NOMO-1 treated with dmso at 0.1 percent for 144 hours (cell line): ENCODE measurements around the gene PKD1L1.
"Not testable (repeated sequence)": the region's sequence is repeated elsewhere in the genome, so short reads cannot be mapped to it uniquely, and the experiment has no call there.

Experiments
- DNase-seq: peaks from one replicate; lab custom pipeline; 2025; ENCODE audit not compliant: unreplicated experiment; lab: John Stamatoyannopoulos, UW

Gene PKD1L1

DNA sequence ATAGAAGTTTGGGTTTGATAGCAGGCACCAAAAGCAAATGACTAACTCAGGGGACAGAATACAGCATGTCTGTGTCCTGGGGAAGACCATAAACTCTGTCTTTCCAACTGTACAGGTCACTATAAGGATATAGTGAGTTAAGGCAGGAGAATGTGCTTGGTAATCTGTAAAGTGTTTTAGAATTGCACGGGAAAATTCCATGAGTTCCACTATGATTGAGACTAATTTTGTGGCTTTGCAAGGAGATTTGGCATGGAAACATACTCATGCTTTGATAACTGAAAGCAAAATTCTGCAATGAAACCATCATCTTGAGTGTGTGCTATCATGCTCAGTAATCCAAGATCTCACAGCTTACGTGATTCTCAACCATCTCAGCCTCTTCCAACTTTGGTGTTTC lies 152.6 kb downstream of the PKD1L1 start:
- no peak for DNase-seq

DNA sequence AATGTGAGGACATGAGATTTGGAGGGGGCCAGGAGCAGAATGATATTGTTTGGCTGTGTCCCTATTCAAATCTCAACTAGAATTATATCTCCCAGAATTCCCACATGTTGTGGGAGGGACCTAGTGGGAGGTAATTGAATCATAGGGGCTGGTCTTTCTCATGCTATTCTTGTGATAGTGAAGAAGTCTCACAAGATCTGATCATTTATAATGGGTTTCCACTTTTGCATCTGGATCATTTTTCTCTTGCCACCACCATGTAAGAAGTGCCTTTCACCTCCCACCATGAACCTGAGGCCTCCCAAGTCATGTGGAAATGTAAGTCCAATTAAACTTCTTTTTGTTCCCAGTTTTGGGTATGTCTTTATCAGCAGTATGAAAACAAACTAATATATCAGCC lies 153.1 kb downstream of the PKD1L1 start:
- DNase-seq = not testable (repeated sequence)

DNA sequence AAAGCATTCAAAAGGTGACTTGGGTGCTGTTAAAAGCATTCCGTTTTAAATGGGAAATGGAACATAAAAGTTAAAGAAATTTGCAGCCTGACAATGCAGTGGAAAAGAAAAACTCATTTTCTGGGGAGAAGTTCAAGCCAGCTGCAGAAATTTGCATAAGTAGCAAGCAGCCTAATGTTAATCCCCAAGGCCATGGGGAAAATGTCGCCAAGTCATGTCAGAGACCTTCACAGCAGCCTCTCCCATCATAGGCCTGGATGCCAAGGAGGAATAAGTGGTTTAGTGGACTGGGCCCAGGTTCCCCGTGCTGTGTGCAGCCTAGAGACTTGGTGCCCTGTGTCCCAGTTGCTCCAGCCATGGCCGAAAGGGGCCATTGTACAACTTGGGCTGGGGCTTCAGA lies 154.2 kb downstream of the PKD1L1 start:
- no peak for DNase-seq

DNA sequence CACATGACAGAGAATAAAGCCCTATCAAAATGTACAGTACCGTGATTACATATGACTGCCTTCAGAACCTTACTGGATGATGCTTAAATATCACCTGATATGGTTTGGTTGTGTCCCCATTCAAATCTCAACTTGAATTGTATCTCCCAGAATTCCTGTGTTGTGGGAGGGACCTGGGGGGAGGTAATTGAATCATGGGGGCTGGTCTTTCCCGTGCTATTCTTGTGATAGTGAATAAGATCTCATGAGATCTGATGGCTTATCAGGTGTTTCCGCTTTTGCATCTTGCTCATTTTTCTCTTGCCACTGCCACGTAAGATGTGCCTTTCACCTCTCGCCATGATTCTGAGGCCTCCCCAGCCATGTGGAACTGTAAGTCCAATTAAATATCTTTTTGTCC lies 155.1 kb downstream of the PKD1L1 start:
- DNase-seq = not testable (repeated sequence)

DNA sequence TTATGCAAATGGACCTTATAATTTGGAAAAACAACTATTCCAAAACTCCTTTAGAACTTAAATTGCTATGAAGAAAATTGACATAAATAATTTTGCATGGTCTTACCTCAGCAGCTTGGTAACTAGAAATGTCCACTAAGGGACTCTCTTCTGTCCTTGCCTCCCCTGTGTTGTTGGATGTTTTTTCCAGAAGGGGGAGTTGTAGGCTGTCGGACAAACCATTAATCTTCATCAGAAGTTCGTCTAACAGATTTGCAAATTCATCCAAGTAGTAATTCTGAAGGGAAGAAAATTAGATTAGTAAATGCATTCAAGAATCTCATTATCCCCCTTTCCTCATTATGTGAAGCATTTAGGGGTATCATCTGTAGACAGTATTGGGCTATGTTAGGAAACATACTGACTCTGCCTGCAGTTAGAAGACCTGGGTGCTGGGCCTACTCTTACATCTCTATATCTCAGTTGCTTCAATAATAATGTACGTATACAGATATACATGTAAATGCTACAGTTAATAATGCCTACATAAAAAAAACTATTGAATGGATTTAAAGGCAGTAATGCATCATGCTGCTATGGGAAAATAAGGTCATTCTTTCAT lies 155.6 kb downstream of the PKD1L1 start:
- no peak for DNase-seq

DNA sequence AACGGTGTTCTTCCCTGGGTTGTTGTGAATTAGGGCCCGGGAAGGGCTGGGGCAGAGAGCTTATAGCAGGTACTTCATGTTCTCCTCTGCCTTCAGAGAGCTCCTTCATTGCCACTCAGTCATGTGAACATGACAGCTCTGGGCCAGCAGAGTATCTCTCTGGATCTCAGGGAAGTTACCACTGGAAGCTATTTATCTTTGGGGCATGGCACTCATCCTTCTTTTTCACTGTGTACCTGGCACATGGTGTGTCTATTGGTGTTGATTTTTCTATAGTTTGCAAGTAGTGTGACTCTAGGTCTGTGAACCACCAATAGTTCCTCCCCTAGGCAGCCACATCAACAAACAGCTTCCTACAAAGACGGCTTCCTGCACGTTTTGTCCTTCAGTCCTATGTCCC lies 156.6 kb downstream of the PKD1L1 start:
- no peak for DNase-seq

DNA sequence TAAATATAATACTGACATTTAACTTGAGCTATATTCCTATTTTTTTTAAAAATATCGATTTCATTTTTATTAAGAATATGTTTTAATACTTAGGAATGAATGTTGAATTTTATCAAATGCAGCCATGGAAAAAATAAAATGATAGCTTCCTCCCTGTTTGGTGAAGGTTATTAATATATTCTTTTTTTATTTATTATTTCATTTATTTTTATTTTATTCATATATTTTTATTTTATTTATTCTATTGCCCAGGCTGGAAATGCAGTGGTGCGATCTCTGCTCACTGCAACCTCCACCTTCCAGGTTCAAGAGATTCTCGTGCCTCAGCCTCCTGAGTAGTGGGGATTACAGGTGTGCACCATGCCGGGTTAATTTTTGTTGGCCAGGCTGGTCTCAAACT lies 160.2 kb downstream of the PKD1L1 start:
- no peak for DNase-seq

DNA sequence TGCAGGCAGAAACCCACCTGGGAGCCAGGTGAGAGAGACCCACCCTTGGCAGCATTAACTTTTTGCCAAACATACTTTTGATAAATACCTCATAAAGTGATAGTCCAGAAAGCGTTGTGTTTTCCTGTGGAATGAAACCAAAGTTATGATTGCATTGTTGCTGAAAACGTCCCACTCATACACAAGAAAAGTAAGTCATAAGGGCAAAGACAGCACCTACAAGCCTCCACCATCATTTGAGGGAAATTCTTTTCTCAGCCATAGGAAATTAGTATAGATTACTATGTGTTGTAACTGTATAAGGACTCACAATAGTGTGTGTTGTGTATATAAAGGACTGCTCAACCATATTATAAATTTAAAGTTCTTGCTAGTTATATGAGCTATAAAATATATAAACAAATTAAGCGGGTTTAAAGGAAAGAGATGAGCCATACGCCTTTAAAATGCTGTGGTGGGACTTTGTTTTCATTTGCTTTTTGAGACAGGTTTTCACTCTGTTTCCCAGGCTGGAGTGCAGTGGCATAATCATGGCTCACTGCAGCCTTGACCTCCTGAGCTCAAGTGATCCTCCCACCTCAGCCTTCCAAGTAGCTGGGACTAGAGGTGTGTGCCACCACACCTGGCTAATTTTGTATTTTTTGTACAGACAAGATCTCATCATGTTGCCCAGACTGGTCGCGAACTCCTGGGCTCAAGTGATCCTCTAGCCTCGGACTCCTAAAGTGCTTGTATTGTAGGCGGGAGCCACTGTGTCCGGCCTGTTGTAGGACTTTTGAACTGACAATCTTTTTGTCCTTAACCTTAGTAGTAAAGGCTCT lies 160.8 kb downstream of the PKD1L1 start:
- DNase-seq = no peak

DNA sequence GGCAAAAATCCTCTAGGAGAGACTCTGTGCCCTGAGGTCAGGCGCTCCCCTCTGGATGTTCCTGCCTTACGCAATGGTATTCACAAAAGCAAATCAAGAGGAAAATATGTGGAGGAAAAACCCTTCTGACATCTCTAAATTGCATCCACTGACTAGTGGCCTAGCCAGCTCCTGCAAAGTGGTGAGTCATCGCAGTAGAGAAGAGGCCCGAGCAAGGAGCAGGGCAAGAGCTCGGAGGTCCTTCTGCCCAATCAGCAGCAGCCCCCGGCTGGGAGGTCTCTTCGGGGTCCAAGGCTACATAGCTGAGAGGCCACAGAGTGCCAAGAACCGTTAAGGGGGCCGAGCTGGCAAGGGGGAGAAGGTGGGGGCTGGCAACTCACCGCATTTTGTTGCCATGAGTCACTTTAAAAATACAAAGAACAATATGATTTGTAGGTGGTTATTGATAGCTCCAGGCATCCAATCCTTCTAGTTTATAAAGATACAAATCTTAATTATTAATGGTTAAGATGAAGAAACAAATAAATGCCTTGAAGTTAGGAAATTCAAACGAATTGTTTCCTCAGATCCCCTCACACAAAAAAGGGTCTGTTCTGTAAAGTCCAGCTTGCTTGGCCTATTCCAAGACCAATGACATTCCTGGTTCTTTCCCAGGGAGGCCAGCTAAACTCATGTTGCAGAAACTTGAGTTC lies 161.6 kb downstream of the PKD1L1 start:
- DNase-seq = no peak

DNA sequence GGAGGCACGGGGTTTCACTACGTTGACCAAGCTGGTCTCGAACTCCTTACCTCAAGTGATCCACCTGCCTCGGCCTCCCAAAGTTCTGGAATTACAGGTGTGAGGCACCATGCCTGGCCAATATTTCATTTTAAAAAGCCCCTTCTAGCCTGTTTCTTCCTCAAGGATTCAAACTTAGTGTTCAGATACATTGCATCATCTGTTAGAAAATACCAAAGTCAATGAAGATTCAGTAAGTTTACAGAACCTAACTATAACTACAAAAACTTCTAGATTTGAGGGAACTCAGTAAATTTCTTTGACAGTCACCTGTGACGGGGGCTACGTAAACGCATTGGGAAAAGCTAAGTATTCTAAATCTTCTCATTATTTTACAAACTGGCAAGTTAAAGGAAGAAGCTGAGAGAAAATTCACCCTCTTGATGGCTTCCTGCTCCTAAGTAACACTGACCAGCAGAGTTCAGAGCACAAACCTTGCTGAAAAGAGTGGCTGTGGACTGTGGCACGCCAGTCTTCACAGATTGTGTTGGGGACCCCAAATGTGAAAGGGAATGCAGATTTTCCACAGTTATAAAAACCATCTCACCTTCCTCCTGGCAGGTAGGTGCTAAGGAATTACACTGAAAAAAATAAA lies 162.2 kb downstream of the PKD1L1 start:
- no peak for DNase-seq

DNA sequence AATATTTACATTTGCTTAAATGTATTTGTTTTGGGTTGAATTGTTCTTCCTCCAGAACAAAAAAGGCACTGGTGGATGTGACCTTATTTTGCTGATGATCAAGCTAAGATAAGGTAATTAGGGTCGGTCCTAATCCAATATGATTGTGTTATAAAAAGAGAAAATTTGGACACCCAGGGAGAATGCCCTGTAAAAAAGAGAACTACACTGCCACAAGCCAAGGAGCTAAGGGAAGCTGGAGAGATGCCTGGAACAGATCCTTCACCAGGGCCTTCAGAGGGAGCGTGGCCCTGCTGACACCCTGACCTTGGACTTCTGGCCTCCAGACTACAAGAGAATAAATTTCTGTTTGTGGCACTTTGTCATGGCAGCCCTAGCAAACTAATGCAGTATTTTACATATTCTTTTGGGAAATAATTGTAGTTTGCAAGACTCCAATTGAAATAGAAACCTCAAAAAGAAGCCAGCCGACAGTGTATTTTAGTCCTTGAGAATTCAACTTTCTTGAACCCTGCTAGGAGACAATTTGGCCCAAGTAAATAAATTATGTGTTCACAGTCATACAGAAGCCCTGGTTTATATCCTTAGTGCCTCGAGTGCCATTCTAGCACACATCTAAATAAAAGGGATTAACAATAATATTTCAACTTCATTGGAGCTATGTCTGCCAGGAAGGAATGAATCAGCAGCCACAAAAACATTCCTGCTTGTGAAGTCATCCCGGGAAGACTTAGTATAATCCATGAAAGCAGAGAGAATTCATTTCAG lies 164.6 kb downstream of the PKD1L1 start:
- no peak for DNase-seq

DNA sequence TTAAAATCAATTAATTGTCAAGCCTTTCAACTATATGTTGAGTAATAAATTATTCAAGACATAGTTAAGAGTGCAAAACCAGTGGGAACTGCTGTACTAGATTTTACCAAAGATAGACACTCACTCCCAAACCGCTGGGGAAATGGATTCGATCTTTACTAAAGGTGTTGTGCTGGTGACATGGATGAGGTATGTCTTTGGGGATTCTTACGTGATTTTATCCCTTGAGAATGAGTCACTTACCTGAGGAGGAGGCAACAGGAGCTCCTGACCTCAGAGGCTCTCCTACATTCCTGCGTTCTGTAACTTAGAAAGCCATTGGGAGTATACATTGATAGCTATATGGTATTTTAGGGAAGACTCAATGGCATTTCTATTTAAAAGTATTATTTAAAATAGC lies 165.5 kb downstream of the PKD1L1 start:
- no peak for DNase-seq

DNA sequence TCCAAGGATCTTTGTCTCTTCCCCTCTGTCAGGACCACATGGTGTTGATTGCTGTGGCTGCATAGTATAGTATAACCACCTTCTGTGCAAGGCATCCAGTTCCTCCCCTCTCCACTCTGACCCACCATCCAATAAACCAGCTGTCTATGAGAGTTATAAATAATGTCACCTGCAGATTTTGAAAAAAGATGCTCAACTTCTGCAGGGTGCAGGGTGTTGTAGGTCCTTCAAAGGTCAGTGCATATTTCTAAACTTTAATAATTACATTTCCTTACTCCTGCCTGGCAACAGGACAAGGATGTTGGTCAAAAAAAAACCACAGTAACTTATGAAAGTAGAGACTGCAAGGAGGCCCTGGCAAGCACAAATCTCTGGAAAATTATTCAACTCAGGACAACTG lies 166.2 kb downstream of the PKD1L1 start:
- no peak for DNase-seq

DNA sequence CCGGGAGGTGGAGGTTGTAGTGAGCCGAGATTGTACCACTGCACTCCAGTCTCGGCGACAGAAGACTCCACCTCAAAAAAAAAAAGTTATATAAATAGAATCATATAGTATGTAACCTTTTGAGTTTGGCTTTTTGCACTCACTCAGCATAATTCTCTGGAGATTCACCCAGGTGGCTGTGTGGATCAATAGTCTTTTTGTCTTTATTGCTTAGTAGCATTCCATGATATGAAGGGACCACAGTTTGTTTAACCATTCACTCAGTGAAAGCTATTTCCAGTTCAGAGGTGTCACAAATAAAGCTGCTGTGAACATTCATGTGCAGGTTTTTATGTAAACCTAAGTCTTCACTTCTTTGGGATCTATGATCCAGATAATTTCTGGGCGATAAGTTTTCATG lies 167.7 kb downstream of the PKD1L1 start:
- no peak for DNase-seq

DNA sequence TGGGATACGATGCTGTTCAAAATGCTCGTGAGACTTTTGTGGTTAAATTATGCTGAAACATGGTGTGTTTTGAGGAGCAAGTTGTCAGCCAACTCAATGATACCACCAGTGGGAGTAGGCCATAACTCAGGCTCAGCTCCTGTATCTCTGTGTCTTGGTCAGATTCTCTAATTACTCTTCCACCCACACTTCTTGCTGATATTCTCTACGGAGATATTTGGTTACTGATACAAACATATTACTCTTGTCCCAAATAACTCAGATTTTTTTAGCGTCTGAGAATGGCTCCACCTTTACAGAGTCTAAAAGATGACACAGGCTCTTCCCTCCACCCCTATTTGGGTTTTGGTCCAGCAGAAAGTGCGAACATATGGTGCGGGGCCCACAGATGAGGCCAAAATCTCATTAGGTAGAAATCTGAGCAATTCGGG lies 168.9 kb downstream of the PKD1L1 start:
- no peak for DNase-seq

DNA sequence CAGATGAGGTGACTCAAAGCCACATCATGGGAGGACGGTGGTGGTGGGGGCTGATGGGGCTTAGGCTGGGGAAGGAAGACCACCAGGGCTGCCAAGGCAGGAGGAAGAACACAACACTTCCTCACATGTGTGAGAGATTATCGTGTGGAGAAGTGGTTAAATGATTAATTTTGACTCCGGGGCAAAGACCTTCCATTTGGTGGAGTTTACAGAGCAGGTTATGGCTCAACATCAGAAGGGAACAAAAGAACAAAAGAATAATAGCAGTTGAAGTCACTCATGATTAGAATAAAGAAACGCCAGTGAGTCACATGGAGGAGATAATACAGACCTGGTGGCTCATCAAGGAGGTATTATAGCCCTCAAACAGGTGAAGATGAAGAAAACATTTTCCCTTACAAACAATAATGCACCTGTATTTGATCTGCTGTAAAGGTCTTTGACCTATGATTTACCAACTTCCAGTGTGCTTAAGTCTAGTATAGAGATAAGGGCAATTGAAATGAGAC lies 170.1 kb downstream of the PKD1L1 start:
- no peak for DNase-seq

DNA sequence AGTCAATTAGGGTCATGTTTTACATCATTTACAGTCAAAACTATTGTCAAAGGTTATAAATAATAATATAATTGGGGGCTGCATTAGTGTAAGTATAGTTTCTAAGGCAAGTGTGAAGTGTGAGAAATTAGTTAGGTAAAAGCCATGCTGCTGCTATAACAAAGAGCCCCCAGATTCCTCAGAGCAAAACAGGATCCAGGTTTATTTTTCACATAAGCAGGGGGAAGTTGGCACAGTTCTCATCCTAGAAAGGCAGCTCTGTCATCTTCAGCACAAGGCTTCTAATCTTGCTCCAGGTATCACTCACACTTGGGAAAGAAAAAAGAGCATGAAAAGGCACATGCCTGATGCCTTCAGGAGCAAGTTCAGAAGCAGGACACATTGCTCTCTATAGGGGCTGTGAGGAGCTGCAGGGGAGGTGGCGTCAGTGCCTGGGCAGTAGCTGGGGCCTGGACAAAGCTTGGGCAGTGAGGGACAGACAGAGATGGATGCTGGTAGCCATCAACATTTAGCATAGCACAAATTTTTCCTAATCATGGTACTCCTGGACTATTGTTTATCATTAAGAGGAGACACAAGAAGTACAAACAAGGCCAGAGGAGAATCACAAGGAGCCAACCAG lies 170.6 kb downstream of the PKD1L1 start:
- DNase-seq = no peak

DNA sequence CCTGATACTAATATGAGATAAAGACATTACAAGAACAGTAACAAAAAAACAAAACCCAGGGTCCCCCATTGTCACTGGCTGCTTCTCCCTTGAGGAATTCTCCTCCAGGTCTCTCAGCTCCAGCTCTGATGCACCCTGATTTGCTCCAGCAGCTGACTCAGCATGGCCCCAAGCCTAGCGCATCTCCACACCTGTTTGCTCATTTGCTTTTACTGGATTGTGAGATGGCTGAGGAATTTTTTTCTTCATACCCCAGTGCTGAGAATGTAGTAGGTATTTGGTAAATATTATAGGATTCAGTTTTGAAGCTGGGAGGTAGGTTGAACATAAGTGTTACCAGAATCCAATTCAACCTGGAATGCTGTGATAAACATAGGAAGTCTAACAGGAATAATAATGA lies 171.9 kb downstream of the PKD1L1 start:
- DNase-seq = no peak

DNA sequence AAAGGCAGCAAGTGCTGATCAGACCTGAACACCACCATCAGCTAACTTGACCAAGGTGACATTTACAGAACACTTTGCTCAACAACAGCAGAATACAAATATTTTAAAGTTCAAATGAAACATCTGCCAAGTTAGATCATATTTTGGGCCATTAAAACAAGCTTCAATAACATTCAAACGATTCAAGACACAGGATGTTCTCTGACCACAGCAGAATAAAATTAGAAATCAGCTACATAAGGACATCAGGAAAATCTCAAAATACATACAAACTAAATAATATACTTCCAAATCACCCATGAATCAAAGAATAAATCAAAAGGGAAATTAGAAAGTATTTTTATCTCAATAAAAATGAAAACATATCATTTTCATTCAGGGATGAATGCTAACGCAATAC lies 173.0 kb downstream of the PKD1L1 start:
- DNase-seq = no peak

DNA sequence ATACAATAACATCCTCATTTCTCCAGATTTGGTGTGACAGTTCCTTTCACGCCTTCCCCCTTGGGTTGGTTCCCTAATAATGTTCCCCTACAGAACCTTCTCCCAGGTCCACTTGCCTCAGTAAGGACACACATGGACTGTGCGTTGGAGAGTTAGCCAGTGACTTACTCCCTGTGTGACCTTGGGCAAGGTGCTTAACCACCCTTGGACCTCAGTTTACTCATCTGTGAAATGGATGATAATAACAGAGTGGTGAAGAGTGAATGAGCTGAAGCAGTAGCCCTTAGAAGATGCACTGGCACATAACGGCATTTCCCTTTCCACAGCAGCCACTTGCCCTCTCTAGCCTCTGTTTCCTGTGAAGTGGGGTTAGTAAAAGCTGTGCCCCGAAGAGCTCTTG lies 175.8 kb downstream of the PKD1L1 start:
- no peak for DNase-seq
